AG09319 (cell line): ENCODE results near the gene LRRC49.
"Not testable (repeated sequence)": the region's sequence is repeated elsewhere in the genome, so short reads cannot be mapped to it uniquely, and the experiment has no call there.

Experiments used
- DNase-seq: peaks from one replicate; pipeline ENCODE4 v3.0.0-alpha.2; 2010; ENCODE audit warnings: low read depth; ENCODE audit errors: extremely low read depth
- CTCF ChIP-seq: IDR thresholded peaks from 2 replicates; pipeline ENCODE4 v1.5.1; 2011; ENCODE audit warnings: low read depth, mild to moderate bottlenecking, inconsistent platforms, low read length, moderate library complexity

The LRRC49 gene

GRCh38 chr15:70967646-70968045 is 75.0 kb downstream of the LRRC49 start:
- DNase-seq, result no peak
- TF ChIP-seq CTCF, result no peak

- DNase-seq, result peak; percentile 24
- TF ChIP-seq CTCF, result peak; percentile 48
These were observed 81.6 kb downstream of the LRRC49 start for GRCh38 chr15:70974004-70974832.

- no peak for TF ChIP-seq CTCF
- no peak for DNase-seq
These were observed 84.2 kb downstream of the LRRC49 start for GRCh38 chr15:70976851-70977250.

- no peak for TF ChIP-seq CTCF
- no peak for DNase-seq
These were observed 102.9 kb downstream of the LRRC49 start for GRCh38 chr15:70995383-70995970.

GRCh38 chr15:70998319-70998718 is 105.7 kb downstream of the LRRC49 start:
- DNase-seq, result no peak

GRCh38 chr15:71002316-71002715 is 109.7 kb downstream of the LRRC49 start:
- TF ChIP-seq CTCF, result no peak
- DNase-seq, result no peak

More at GRCh38 chr15:70998319-70998718, 105.7 kb downstream of the LRRC49 start:
- TF ChIP-seq CTCF, result no peak

- no peak for TF ChIP-seq CTCF
- DNase-seq, result no peak
These were observed 110.7 kb downstream of the LRRC49 start for GRCh38 chr15:71003319-71003718.

GRCh38 chr15:71004506-71004905 is 111.9 kb downstream of the LRRC49 start:
- not testable (repeated sequence) for DNase-seq
